ENCODE measurements around the gene PAMR1. TPM values are rescaled to one million over a fixed set of nuclear protein-coding genes. Genes with fewer than 3 reads are reported as not detected.

The PAMR1 gene
- total and polyA plus RNA-seq, 4 donors: 0.60 to 15.2 (median 1.4) TPM

DNA sequence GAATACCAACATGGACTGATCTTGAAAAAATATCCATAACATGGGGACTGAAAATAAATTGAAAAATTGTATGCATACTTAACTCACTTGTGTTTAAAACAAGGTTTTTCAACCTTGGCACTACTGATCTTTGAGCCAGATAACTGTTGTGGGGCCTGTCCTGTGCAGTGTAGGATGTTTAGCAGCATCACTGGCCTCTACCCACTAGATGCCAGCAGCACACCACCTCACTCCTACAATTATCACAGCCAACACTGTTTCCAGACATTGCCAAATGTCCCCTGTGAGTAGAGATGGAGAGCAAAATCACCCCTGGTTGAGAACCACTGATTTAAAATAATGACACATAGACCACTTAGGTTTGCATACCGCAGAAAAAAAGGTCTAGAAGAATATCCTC, 61.1 kb downstream of the PAMR1 start:
- Histone ChIP-seq H3K9me3 (ENCODE audit: control insufficient read depth in 4 of 4, insufficient read depth in 3 of 4, low read length in 3 of 4) (peaks cover 0 to 1% (median 0%) of the 10 kb centered on the region in 4 donors), H3K4me1 (ENCODE audit: control insufficient read depth in 5 of 5, insufficient read depth in 5 of 5, low read length in 5 of 5) (peaks cover 0 to 1% (median 0%) of the 10 kb centered on the region in 5 donors), H3K9ac (ENCODE audit: insufficient read depth in 1 of 2, low read length in 2 of 2) (no peak overlapping the region), H3K36me3 (ENCODE audit: control insufficient read depth in 4 of 4, insufficient read depth in 4 of 4, low read length in 4 of 4) (no peaks in the 10 kb centered on the region), H3K4me3 (no peak overlapping the region), H3K27ac (ENCODE audit: low read depth in 1 of 2, low read length in 1 of 2) (no peak overlapping the region), H3K27me3 (ENCODE audit: control insufficient read depth in 3 of 3, insufficient read depth in 3 of 3, low read length in 2 of 3) (no peaks in the 10 kb centered on the region)
- ATAC-seq (ENCODE audit: insufficient read depth, low FRiP score) (no peak), DNase-seq (peak in 1 of 3 donors; percentile 11)
- whole genome bisulfite sequencing, 2 donors: 88 to 97% methylated on average over 1 of the region's 1 CpG
- TF ChIP-seq, protein P1, sequence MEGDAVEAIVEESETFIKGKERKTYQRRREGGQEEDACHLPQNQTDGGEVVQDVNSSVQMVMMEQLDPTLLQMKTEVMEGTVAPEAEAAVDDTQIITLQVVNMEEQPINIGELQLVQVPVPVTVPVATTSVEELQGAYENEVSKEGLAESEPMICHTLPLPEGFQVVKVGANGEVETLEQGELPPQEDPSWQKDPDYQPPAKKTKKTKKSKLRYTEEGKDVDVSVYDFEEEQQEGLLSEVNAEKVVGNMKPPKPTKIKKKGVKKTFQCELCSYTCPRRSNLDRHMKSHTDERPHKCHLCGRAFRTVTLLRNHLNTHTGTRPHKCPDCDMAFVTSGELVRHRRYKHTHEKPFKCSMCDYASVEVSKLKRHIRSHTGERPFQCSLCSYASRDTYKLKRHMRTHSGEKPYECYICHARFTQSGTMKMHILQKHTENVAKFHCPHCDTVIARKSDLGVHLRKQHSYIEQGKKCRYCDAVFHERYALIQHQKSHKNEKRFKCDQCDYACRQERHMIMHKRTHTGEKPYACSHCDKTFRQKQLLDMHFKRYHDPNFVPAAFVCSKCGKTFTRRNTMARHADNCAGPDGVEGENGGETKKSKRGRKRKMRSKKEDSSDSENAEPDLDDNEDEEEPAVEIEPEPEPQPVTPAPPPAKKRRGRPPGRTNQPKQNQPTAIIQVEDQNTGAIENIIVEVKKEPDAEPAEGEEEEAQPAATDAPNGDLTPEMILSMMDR (IDR thresholded peaks at IDR 0.05; ENCODE audit: control extremely low read depth, extremely low read depth): no peak

GRCh38 chr11:35463331-35463751, 62.1 kb downstream of the PAMR1 start:
- H3K4me1 ChIP-seq (ENCODE audit: control insufficient read depth in 5 of 5, insufficient read depth in 5 of 5, low read length in 5 of 5): no peaks in the 10 kb centered on the region
- 70 to 75% methylated on average over 13 of the region's 13 CpGs for WGBS, 2 donors
- TF ChIP-seq, protein P1 (IDR thresholded peaks at IDR 0.05; ENCODE audit: control extremely low read depth, extremely low read depth): no peak
- H3K27me3 ChIP-seq (ENCODE audit: control insufficient read depth in 3 of 3, insufficient read depth in 3 of 3, low read length in 2 of 3): no peaks in the 10 kb centered on the region
- H3K36me3 ChIP-seq (ENCODE audit: control insufficient read depth in 4 of 4, insufficient read depth in 4 of 4, low read length in 4 of 4): no peaks in the 10 kb centered on the region
- no peak overlapping the region for H3K4me3 ChIP-seq
- H3K9me3 ChIP-seq (ENCODE audit: control insufficient read depth in 4 of 4, insufficient read depth in 3 of 4, low read length in 3 of 4): peaks cover 0 to 1% (median 0%) of the 10 kb centered on the region in 4 donors
- ATAC-seq (ENCODE audit: insufficient read depth, low FRiP score) (no peak), DNase-seq (no peak)
- H3K27ac ChIP-seq (ENCODE audit: low read depth in 1 of 2, low read length in 1 of 2): no peak overlapping the region
- H3K9ac ChIP-seq (ENCODE audit: insufficient read depth in 1 of 2, low read length in 2 of 2): no peak overlapping the region

- Histone ChIP-seq H3K4me3 (no peak overlapping the region), H3K36me3 (ENCODE audit: control insufficient read depth in 4 of 4, insufficient read depth in 4 of 4, low read length in 4 of 4) (no peaks in the 10 kb centered on the region), H3K9ac (ENCODE audit: insufficient read depth in 1 of 2, low read length in 2 of 2) (no peak overlapping the region), H3K27me3 (ENCODE audit: control insufficient read depth in 3 of 3, insufficient read depth in 3 of 3, low read length in 2 of 3) (no peaks in the 10 kb centered on the region), H3K9me3 (ENCODE audit: control insufficient read depth in 4 of 4, insufficient read depth in 3 of 4, low read length in 3 of 4) (no peaks in the 10 kb centered on the region), H3K27ac (ENCODE audit: low read depth in 1 of 2, low read length in 1 of 2) (no peak overlapping the region), H3K4me1 (ENCODE audit: control insufficient read depth in 5 of 5, insufficient read depth in 5 of 5, low read length in 5 of 5) (no peaks in the 10 kb centered on the region)
- ATAC-seq (ENCODE audit: insufficient read depth, low FRiP score): no peak
- DNase-seq: no peak
- 81 to 83% methylated on average over 2 of the region's 2 CpGs for WGBS, 2 donors
- TF ChIP-seq, protein P1 (IDR thresholded peaks at IDR 0.05; ENCODE audit: control extremely low read depth, extremely low read depth): no peak
Observed at GRCh38 chr11:35461917-35462538, 63.4 kb downstream of the PAMR1 start.

DNA sequence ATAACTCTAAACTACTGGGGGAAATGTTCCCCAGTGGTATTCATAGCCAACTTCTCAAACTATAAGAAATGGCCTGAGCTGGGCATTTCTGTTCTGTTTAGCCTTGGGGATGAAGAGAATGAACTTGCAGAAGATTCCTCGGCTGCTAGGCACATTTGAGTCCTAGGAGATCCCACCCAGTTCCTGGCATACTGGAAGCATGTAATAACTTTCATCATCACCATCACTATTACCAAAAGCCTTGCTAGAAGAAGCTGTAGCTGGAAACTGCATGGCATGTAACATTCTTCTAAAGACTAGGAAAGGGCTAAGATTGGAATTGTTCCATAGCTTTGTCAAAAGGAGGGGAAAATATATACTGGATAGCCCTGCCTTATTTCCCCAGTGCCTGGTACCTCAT, 65.9 kb downstream of the PAMR1 start:
- WGBS, 2 donors: 87 to 93% methylated on average over 1 of the region's 1 CpG
- H3K27ac ChIP-seq (ENCODE audit: low read depth in 1 of 2, low read length in 1 of 2): no peak overlapping the region
- H3K9ac ChIP-seq (ENCODE audit: insufficient read depth in 1 of 2, low read length in 2 of 2): no peak overlapping the region
- H3K4me3 ChIP-seq: no peak overlapping the region
- no peaks in the 10 kb centered on the region for H3K4me1 ChIP-seq (ENCODE audit: control insufficient read depth in 5 of 5, insufficient read depth in 5 of 5, low read length in 5 of 5)
- DNase-seq: no peak
- TF ChIP-seq, protein P1 (IDR thresholded peaks at IDR 0.05; ENCODE audit: control extremely low read depth, extremely low read depth): no peak
- no peaks in the 10 kb centered on the region for H3K36me3 ChIP-seq (ENCODE audit: control insufficient read depth in 4 of 4, insufficient read depth in 4 of 4, low read length in 4 of 4)
- peaks cover 0 to 1% (median 0%) of the 10 kb centered on the region in 4 donors for H3K9me3 ChIP-seq (ENCODE audit: control insufficient read depth in 4 of 4, insufficient read depth in 3 of 4, low read length in 3 of 4)
- H3K27me3 ChIP-seq (ENCODE audit: control insufficient read depth in 3 of 3, insufficient read depth in 3 of 3, low read length in 2 of 3): peaks cover 0 to 2% (median 0%) of the 10 kb centered on the region in 3 donors
- ATAC-seq (ENCODE audit: insufficient read depth, low FRiP score): no peak
